Mesodermal cell (in vitro differentiated cells): ENCODE measurements around the gene STXBP6.

Source experiments
- H3K27ac ChIP-seq: 2 replicates; pipeline ENCODE4 v1.7.0; 2013; ENCODE audit warnings: mild to moderate bottlenecking, low read depth, low read length, moderate library complexity; ENCODE audit not compliant: severe bottlenecking
- H3K36me3 ChIP-seq: 2 replicates; pipeline ENCODE4 v1.7.1; 2013; ENCODE audit warnings: mild to moderate bottlenecking, low read length, moderate library complexity; ENCODE audit not compliant: control insufficient read depth, insufficient read depth
- H3K4me1 ChIP-seq: one replicate; pipeline ENCODE4 v1.7.1; 2013; ENCODE audit warnings: mild to moderate bottlenecking, low read length; ENCODE audit not compliant: insufficient read depth, control insufficient read depth, poor library complexity, severe bottlenecking
- H3K4me3 ChIP-seq: 2 replicates; pipeline ENCODE4 v1.7.0; 2013; ENCODE audit warnings: low read length, control low read depth, mild to moderate bottlenecking; ENCODE audit not compliant: insufficient read depth, poor library complexity, severe bottlenecking; ENCODE audit errors: extremely low read depth
- H3K9me3 ChIP-seq: 2 replicates; pipeline ENCODE4 v1.7.1; 2013; ENCODE audit warnings: mild to moderate bottlenecking, low read length, moderate library complexity; ENCODE audit not compliant: control insufficient read depth
- WGBS, 2 experiments: methylation state at CpG; one replicate each; pipeline ENCODE4 v1.1.5; 2013; ENCODE audit warnings: missing lambda C conversion rate in 2 of 2; ENCODE audit not compliant: insufficient coverage in 2 of 2; 5-methylcytosine and 5-hydroxymethylcytosine counted together

STXBP6 gene

GRCh38 chr14:24874514-24875202 is 175.3 kb downstream of the STXBP6 start:
- Histone ChIP-seq H3K36me3 (no peaks in the 10 kb centered on the region), H3K4me1 (peaks cover 3% of the 10 kb centered on the region), H3K9me3 (no peaks in the 10 kb centered on the region), H3K27ac (no peak overlapping the region), H3K4me3 (no peak overlapping the region)
- 83 to 85% methylated on average over 6 to 8 of the region's 8 CpGs for WGBS, 2 experiments

DNA sequence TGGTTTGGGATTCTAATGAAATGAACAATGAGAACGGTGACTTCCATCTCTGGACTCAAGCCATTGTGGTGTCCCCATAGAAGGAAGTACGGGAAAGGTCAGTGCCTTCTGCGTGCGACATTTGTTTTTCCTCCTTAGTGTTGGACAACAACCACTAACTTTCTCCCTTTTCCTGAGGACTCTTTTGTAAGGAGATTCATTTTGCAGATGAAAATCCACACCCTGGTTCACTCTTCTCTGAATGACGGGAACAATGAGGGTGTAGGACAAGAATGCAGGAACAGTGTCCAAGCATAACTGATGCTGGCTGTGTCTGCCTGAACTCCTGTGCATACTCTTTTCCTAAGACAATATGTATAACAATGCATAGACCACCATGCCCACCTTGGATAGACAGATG is 176.4 kb downstream of the STXBP6 start:
- Histone ChIP-seq H3K27ac (no peak overlapping the region), H3K4me3 (no peak overlapping the region), H3K9me3 (no peaks in the 10 kb centered on the region), H3K4me1 (peaks cover 3% of the 10 kb centered on the region), H3K36me3 (no peaks in the 10 kb centered on the region)
- 100% methylated on average over 1 of the region's 5 CpGs; no CpG with 5 or more reads in 1 of the 2 experiments for WGBS, 2 experiments

GRCh38 chr14:24870949-24871701 is 178.8 kb downstream of the STXBP6 start:
- no peaks in the 10 kb centered on the region for H3K9me3 ChIP-seq
- WGBS, 2 experiments: 85 to 92% methylated on average over 2 to 3 of the region's 4 CpGs
- H3K4me3 ChIP-seq: no peak overlapping the region
- no peaks in the 10 kb centered on the region for H3K36me3 ChIP-seq
- no peak overlapping the region for H3K27ac ChIP-seq
- peaks cover 3% of the 10 kb centered on the region for H3K4me1 ChIP-seq

- Histone ChIP-seq H3K4me3 (no peak overlapping the region), H3K27ac (no peak overlapping the region), H3K9me3 (no peaks in the 10 kb centered on the region), H3K4me1 (peaks cover 3% of the 10 kb centered on the region), H3K36me3 (no peaks in the 10 kb centered on the region)
- 100% methylated on average over 2 of the region's 2 CpGs; no CpG with 5 or more reads in 1 of the 2 experiments for WGBS, 2 experiments
Measured at GRCh38 chr14:24868389-24868788, 181.6 kb downstream of the STXBP6 start.

- Histone ChIP-seq H3K27ac (no peak overlapping the region), H3K4me1 (peaks cover 6% of the 10 kb centered on the region), H3K9me3 (no peaks in the 10 kb centered on the region), H3K4me3 (no peak overlapping the region), H3K36me3 (no peaks in the 10 kb centered on the region)
- WGBS, 2 experiments: no CpG with 5 or more reads among the region's 1 CpG
Measured at GRCh38 chr14:24866067-24866639, 183.8 kb downstream of the STXBP6 start.

- H3K9me3 ChIP-seq: no peaks in the 10 kb centered on the region
- H3K4me3 ChIP-seq: no peak overlapping the region
- no peak overlapping the region for H3K27ac ChIP-seq
- peaks cover 10% of the 10 kb centered on the region for H3K4me1 ChIP-seq
- WGBS, 2 experiments: 63 to 83% methylated on average over 1 to 2 of the region's 7 CpGs
- no peaks in the 10 kb centered on the region for H3K36me3 ChIP-seq
Measured at GRCh38 chr14:24863968-24864684, 185.8 kb downstream of the STXBP6 start.

- Histone ChIP-seq H3K36me3 (no peaks in the 10 kb centered on the region), H3K27ac (no peak overlapping the region), H3K9me3 (no peaks in the 10 kb centered on the region), H3K4me3 (no peak overlapping the region), H3K4me1 (peaks cover 10% of the 10 kb centered on the region)
- 85 to 100% methylated on average over 2 of the region's 4 CpGs for WGBS, 2 experiments
Measured at GRCh38 chr14:24861083-24861630, 188.8 kb downstream of the STXBP6 start.

DNA sequence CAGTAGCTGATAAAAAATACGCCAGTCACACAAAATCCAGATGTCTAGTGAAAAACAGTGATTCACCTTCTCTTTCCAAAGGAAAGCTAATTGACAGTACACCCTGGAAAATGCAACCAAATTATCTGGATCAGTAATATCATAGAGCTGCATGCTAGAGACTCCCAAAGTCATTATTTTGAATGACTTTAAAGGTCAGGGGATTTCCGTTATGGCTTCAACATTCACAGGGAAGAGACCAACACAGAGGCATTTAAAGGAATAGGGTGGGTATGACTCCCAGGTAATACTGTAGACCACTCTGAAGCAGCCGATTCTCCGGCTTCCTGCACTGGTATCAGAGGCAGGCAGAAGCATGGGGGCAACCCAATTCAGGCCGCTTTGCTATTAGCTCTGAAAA is 190.4 kb downstream of the STXBP6 start:
- no peaks in the 10 kb centered on the region for H3K36me3 ChIP-seq
- no peak overlapping the region for H3K27ac ChIP-seq
- no peaks in the 10 kb centered on the region for H3K9me3 ChIP-seq
- WGBS, 2 experiments: 59 to 63% methylated on average over 3 of the region's 5 CpGs
- no peak overlapping the region for H3K4me3 ChIP-seq
- H3K4me1 ChIP-seq: peaks cover 10% of the 10 kb centered on the region

DNA sequence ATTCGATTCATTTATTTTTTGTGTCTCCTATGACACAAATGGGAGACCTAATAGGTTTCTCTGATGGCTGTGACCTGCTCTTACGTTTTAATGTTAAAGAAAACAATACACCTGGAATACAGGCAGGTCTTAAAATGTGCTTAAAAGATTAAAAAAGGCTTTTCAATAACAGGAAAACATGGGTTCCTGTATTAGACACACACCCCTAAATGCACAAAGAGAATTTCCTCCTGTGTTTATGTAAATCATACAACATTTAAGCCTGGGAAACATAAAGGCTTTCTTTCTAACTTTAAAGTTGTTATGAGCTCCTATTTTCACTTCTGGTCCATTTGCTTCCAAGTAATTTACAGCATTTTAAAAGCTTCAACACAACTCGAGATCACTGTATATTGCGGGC is 191.3 kb downstream of the STXBP6 start:
- no peak overlapping the region for H3K27ac ChIP-seq
- H3K4me3 ChIP-seq: no peak overlapping the region
- no peaks in the 10 kb centered on the region for H3K9me3 ChIP-seq
- H3K36me3 ChIP-seq: no peaks in the 10 kb centered on the region
- WGBS, 2 experiments: 92% methylated on average over 2 of the region's 4 CpGs; no CpG with 5 or more reads in 1 of the 2 experiments
- H3K4me1 ChIP-seq: peaks cover 10% of the 10 kb centered on the region

GRCh38 chr14:24858052-24858451 is 191.9 kb downstream of the STXBP6 start:
- Histone ChIP-seq H3K4me1 (peaks cover 10% of the 10 kb centered on the region), H3K27ac (no peak overlapping the region)
- WGBS, 2 experiments: 39 to 67% methylated on average over 1 to 2 of the region's 4 CpGs

More at GRCh38 chr14:24858052-24858451, 191.9 kb downstream of the STXBP6 start:
- H3K4me3 ChIP-seq: no peak overlapping the region
- H3K9me3 ChIP-seq: no peaks in the 10 kb centered on the region
- no peaks in the 10 kb centered on the region for H3K36me3 ChIP-seq
